ENCODE data around the gene ENOX1.

The ENOX1 gene

DNA sequence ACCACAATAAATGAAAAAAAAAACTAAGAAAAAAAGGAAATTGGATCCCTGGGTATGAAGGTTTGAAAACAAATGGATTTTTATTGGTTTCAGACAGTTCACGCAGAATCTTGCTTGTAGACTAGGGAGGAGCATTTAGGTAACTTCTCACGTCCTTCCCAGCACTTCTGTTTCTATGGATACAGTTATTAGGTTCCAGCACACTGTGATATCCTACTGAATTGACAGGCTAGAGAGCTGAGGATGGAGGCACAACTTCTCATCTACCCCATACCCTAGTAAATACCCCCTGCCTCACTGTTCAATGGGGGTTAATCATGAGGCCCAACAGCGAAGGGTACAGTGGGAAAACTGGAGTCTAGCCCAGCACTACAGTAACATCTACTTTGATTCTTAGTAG, 304.1 kb downstream of the ENOX1 start:
- Histone ChIP-seq H3K9me3 (ENCODE audit: insufficient read depth, low read depth, low read length) (no peaks in the 10 kb centered on the region), H3K79me1 (ENCODE audit: low read length) (no peaks in the 10 kb centered on the region), H2BK120ac (ENCODE audit: insufficient read depth, low read length, poor library complexity) (no peak overlapping the region), H3K4ac (ENCODE audit: low read depth, low read length) (no peak overlapping the region), H2AFZ (ENCODE audit: insufficient read depth, low read length, poor library complexity) (no peak overlapping the region), H3K36me3 (ENCODE audit: control insufficient read depth in 1 of 2, insufficient read depth in 2 of 2, low read length in 2 of 2) (no peaks in the 10 kb centered on the region), H3K9ac (ENCODE audit: low read length) (no peak overlapping the region), H3K18ac (ENCODE audit: low read length) (no peak overlapping the region), H3K27me3 (ENCODE audit: insufficient read depth, low read length) (no peaks in the 10 kb centered on the region), H3K79me2 (ENCODE audit: control insufficient read depth, insufficient read depth, low read length, poor library complexity) (no peaks in the 10 kb centered on the region), H3K27ac (ENCODE audit: low read depth, low read length) (no peak overlapping the region), H3K23ac (ENCODE audit: low read length) (no peak overlapping the region), H2BK5ac (ENCODE audit: low read depth, low read length, poor library complexity) (no peak overlapping the region), H2AK5ac (ENCODE audit: low read length) (no peak overlapping the region), H4K91ac (ENCODE audit: low read depth, low read length) (no peak overlapping the region), H3K4me3 (ENCODE audit: low read depth, low read length) (no peak overlapping the region), H4K8ac (ENCODE audit: low read depth, low read length) (no peak overlapping the region), H3K14ac (ENCODE audit: low read length) (no peak overlapping the region), H3K4me2 (ENCODE audit: low read length) (no peak overlapping the region), H2BK12ac (ENCODE audit: low read length) (no peak overlapping the region), H3K4me1 (ENCODE audit: control insufficient read depth in 1 of 2, insufficient read depth in 2 of 2, low read length in 2 of 2) (no peaks in the 10 kb centered on the region), H4K12ac (ENCODE audit: low read depth, low read length) (no peak overlapping the region)
- no peak for DNase-seq
- WGBS (ENCODE audit: extremely low coverage, insufficient coverage, insufficient read length) = no CpG with 5 or more reads among the region's 3 CpGs

DNA sequence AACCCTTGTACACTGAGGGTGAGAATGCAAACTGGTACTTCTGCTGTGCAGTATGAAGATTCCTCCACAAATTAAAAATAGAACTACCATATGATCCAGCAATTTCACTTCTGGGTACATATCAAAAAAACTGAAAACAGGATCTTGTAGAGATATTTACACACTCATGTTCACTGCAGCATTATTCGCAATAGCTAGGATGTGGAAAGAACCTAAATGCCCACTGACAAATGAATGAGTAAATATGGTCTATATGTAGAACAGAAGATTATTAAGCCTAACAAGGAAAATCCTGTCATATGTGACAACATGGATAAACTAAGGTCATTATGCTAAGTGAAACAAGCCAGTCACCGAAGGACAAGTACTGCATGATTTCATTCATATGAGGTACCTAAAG, 304.7 kb downstream of the ENOX1 start:
- no peak overlapping the region for H2BK12ac ChIP-seq (ENCODE audit: low read length)
- no peaks in the 10 kb centered on the region for H3K79me1 ChIP-seq (ENCODE audit: low read length)
- DNase-seq = no peak

DNA sequence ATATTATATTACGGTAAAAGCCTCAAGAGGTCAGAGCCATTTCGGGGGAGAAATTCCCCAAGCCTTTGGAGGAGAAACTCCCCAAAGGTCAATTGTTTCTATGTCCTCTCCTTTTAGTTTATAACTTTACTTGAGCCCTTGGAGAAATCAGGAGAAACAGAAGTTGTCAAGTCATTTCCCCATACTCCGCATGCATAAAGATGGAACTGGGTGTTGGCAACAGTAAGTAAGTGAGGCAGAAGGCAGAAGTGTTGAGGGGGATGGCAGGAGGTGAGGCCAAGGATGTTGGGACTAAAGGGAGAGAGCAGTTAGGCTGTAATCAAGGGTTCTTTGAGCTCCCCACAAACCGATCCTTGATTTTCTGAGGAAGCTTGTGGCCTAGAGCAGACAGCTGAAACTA, 307.9 kb downstream of the ENOX1 start:
- H2AK5ac ChIP-seq (ENCODE audit: low read length) = no peak overlapping the region
- H4K91ac ChIP-seq (ENCODE audit: low read depth, low read length) = no peak overlapping the region
- no peak overlapping the region for H2AFZ ChIP-seq (ENCODE audit: insufficient read depth, low read length, poor library complexity)
- no peak overlapping the region for H3K27ac ChIP-seq (ENCODE audit: low read depth, low read length)
- no peak overlapping the region for H4K8ac ChIP-seq (ENCODE audit: low read depth, low read length)
- no peak for DNase-seq
- no peaks in the 10 kb centered on the region for H3K27me3 ChIP-seq (ENCODE audit: insufficient read depth, low read length)
- no peak overlapping the region for H3K23ac ChIP-seq (ENCODE audit: low read length)
- H3K4me3 ChIP-seq (ENCODE audit: low read depth, low read length) = no peak overlapping the region
- no peak overlapping the region for H3K14ac ChIP-seq (ENCODE audit: low read length)
- no CpG with 5 or more reads among the region's 4 CpGs for WGBS (ENCODE audit: extremely low coverage, insufficient coverage, insufficient read length)
- no peaks in the 10 kb centered on the region for H3K79me2 ChIP-seq (ENCODE audit: control insufficient read depth, insufficient read depth, low read length, poor library complexity)
- H3K9me3 ChIP-seq (ENCODE audit: insufficient read depth, low read depth, low read length) = no peaks in the 10 kb centered on the region
- no peak overlapping the region for H3K4ac ChIP-seq (ENCODE audit: low read depth, low read length)
- no peak overlapping the region for H3K18ac ChIP-seq (ENCODE audit: low read length)
- no peak overlapping the region for H2BK12ac ChIP-seq (ENCODE audit: low read length)
- H3K4me2 ChIP-seq (ENCODE audit: low read length) = no peak overlapping the region
- no peak overlapping the region for H4K12ac ChIP-seq (ENCODE audit: low read depth, low read length)
- H3K4me1 ChIP-seq (ENCODE audit: control insufficient read depth in 1 of 2, insufficient read depth in 2 of 2, low read length in 2 of 2) = no peaks in the 10 kb centered on the region
- H2BK120ac ChIP-seq (ENCODE audit: insufficient read depth, low read length, poor library complexity) = no peak overlapping the region
- H3K79me1 ChIP-seq (ENCODE audit: low read length) = no peaks in the 10 kb centered on the region
- no peaks in the 10 kb centered on the region for H3K36me3 ChIP-seq (ENCODE audit: control insufficient read depth in 1 of 2, insufficient read depth in 2 of 2, low read length in 2 of 2)
- H3K9ac ChIP-seq (ENCODE audit: low read length) = no peak overlapping the region
- no peak overlapping the region for H2BK5ac ChIP-seq (ENCODE audit: low read depth, low read length, poor library complexity)

More for the DNA sequence above, 304.7 kb downstream of the ENOX1 start:
- H4K12ac ChIP-seq (ENCODE audit: low read depth, low read length) = no peak overlapping the region
- no peak overlapping the region for H3K4me3 ChIP-seq (ENCODE audit: low read depth, low read length)
- H2BK120ac ChIP-seq (ENCODE audit: insufficient read depth, low read length, poor library complexity) = no peak overlapping the region
- no peaks in the 10 kb centered on the region for H3K27me3 ChIP-seq (ENCODE audit: insufficient read depth, low read length)
- H3K4me2 ChIP-seq (ENCODE audit: low read length) = no peak overlapping the region
- H2AK5ac ChIP-seq (ENCODE audit: low read length) = no peak overlapping the region
- no peak overlapping the region for H4K91ac ChIP-seq (ENCODE audit: low read depth, low read length)
- H3K79me2 ChIP-seq (ENCODE audit: control insufficient read depth, insufficient read depth, low read length, poor library complexity) = no peaks in the 10 kb centered on the region
- no peak overlapping the region for H3K14ac ChIP-seq (ENCODE audit: low read length)
- H4K8ac ChIP-seq (ENCODE audit: low read depth, low read length) = no peak overlapping the region
- no peak overlapping the region for H3K27ac ChIP-seq (ENCODE audit: low read depth, low read length)
- H2AFZ ChIP-seq (ENCODE audit: insufficient read depth, low read length, poor library complexity) = no peak overlapping the region
- no CpG with 5 or more reads among the region's 2 CpGs for WGBS (ENCODE audit: extremely low coverage, insufficient coverage, insufficient read length)
- no peak overlapping the region for H2BK5ac ChIP-seq (ENCODE audit: low read depth, low read length, poor library complexity)
- H3K4me1 ChIP-seq (ENCODE audit: control insufficient read depth in 1 of 2, insufficient read depth in 2 of 2, low read length in 2 of 2) = no peaks in the 10 kb centered on the region
- no peaks in the 10 kb centered on the region for H3K9me3 ChIP-seq (ENCODE audit: insufficient read depth, low read depth, low read length)
- no peak overlapping the region for H3K4ac ChIP-seq (ENCODE audit: low read depth, low read length)
- H3K18ac ChIP-seq (ENCODE audit: low read length) = no peak overlapping the region
- H3K23ac ChIP-seq (ENCODE audit: low read length) = no peak overlapping the region
- H3K9ac ChIP-seq (ENCODE audit: low read length) = no peak overlapping the region
- no peaks in the 10 kb centered on the region for H3K36me3 ChIP-seq (ENCODE audit: control insufficient read depth in 1 of 2, insufficient read depth in 2 of 2, low read length in 2 of 2)

DNA sequence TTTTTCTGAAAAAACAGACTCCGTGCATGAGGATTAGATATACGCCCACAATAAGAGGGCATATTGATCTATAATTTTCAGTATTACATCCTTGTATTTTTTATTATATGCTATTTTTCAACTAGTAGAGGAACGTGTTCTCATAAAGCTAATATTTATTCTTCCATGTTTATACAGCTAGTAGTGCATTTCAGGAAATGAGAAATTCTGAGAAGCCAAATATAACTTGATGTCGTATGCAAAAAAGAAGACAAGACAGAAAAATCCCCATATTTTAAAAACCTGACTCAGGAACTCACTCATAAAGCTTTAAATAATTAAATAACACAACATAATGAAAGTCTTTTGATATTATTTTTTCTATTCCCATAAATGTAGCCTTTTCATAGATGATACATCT, 308.6 kb downstream of the ENOX1 start:
- no peak overlapping the region for H3K18ac ChIP-seq (ENCODE audit: low read length)
- H2AK5ac ChIP-seq (ENCODE audit: low read length) = no peak overlapping the region
- no peak overlapping the region for H4K8ac ChIP-seq (ENCODE audit: low read depth, low read length)
- H3K27me3 ChIP-seq (ENCODE audit: insufficient read depth, low read length) = no peaks in the 10 kb centered on the region
- H4K12ac ChIP-seq (ENCODE audit: low read depth, low read length) = no peak overlapping the region
- H3K9ac ChIP-seq (ENCODE audit: low read length) = no peak overlapping the region
- H3K27ac ChIP-seq (ENCODE audit: low read depth, low read length) = no peak overlapping the region
- no peak overlapping the region for H3K23ac ChIP-seq (ENCODE audit: low read length)
- no peaks in the 10 kb centered on the region for H3K9me3 ChIP-seq (ENCODE audit: insufficient read depth, low read depth, low read length)
- H3K4me2 ChIP-seq (ENCODE audit: low read length) = no peak overlapping the region
- no peaks in the 10 kb centered on the region for H3K79me1 ChIP-seq (ENCODE audit: low read length)
- WGBS (ENCODE audit: extremely low coverage, insufficient coverage, insufficient read length) = no CpG with 5 or more reads among the region's 4 CpGs
- no peaks in the 10 kb centered on the region for H3K79me2 ChIP-seq (ENCODE audit: control insufficient read depth, insufficient read depth, low read length, poor library complexity)
- no peak overlapping the region for H2BK12ac ChIP-seq (ENCODE audit: low read length)
- no peak for DNase-seq
- H3K4me3 ChIP-seq (ENCODE audit: low read depth, low read length) = no peak overlapping the region
- no peak overlapping the region for H4K91ac ChIP-seq (ENCODE audit: low read depth, low read length)
- H3K4ac ChIP-seq (ENCODE audit: low read depth, low read length) = no peak overlapping the region
- no peak overlapping the region for H2BK120ac ChIP-seq (ENCODE audit: insufficient read depth, low read length, poor library complexity)
- H3K4me1 ChIP-seq (ENCODE audit: control insufficient read depth in 1 of 2, insufficient read depth in 2 of 2, low read length in 2 of 2) = no peaks in the 10 kb centered on the region
- no peak overlapping the region for H2BK5ac ChIP-seq (ENCODE audit: low read depth, low read length, poor library complexity)
- H3K14ac ChIP-seq (ENCODE audit: low read length) = no peak overlapping the region
- H2AFZ ChIP-seq (ENCODE audit: insufficient read depth, low read length, poor library complexity) = no peak overlapping the region
- no peaks in the 10 kb centered on the region for H3K36me3 ChIP-seq (ENCODE audit: control insufficient read depth in 1 of 2, insufficient read depth in 2 of 2, low read length in 2 of 2)
